GM21381 (cell line): ENCODE results near the gene RASGRF1.

Source experiments
- ATAC-seq: cut with Tn5 transposase; IDR thresholded peaks from one replicate; pipeline ENCODE4 v1.9.1; 2021; ENCODE audit warnings: mild to moderate bottlenecking, moderate library complexity; ENCODE audit not compliant: unreplicated experiment

The RASGRF1 gene

GRCh38 chr15:78969687-78970349 lies 120.8 kb downstream of the RASGRF1 start:
- no peak for ATAC-seq

- ATAC-seq: no peak
Observed at GRCh38 chr15:78968539-78969271, 121.9 kb downstream of the RASGRF1 start.

GRCh38 chr15:78968114-78968513 lies 122.5 kb downstream of the RASGRF1 start:
- ATAC-seq: no peak

- ATAC-seq: no peak
Observed at GRCh38 chr15:78960308-78960707, 130.3 kb downstream of the RASGRF1 start.

- ATAC-seq: no peak
Observed at GRCh38 chr15:78959360-78959759, 131.2 kb downstream of the RASGRF1 start.

- no peak for ATAC-seq
Observed at GRCh38 chr15:78957416-78958093, 133.0 kb downstream of the RASGRF1 start.

GRCh38 chr15:78956937-78957336 lies 133.6 kb downstream of the RASGRF1 start:
- no peak for ATAC-seq

GRCh38 chr15:78955355-78955754 lies 135.2 kb downstream of the RASGRF1 start:
- ATAC-seq: no peak

GRCh38 chr15:78951841-78952238 lies 138.7 kb downstream of the RASGRF1 start:
- ATAC-seq: no peak

- no peak for ATAC-seq
Observed at GRCh38 chr15:78950902-78951840, 139.4 kb downstream of the RASGRF1 start.

GRCh38 chr15:78950343-78950742 lies 140.2 kb downstream of the RASGRF1 start:
- no peak for ATAC-seq

- ATAC-seq: no peak
Observed at GRCh38 chr15:78949461-78949860, 141.1 kb downstream of the RASGRF1 start.

- ATAC-seq: no peak
Observed at GRCh38 chr15:78947506-78947905, 143.1 kb downstream of the RASGRF1 start.

- no peak for ATAC-seq
Observed at GRCh38 chr15:78946493-78946892, 144.1 kb downstream of the RASGRF1 start.

- peak; percentile 81 for ATAC-seq
Observed at GRCh38 chr15:78944669-78945407, 145.7 kb downstream of the RASGRF1 start, which contains the start of gene CTSH. Gene CTSH, minus strand, starts transcription at chr15:78945046. Its CDS starts 65 bp downstream, at chr15:78944981.

- peak; percentile 21 for ATAC-seq
Observed at GRCh38 chr15:78944202-78944625, 146.4 kb downstream of the RASGRF1 start.

GRCh38 chr15:78943692-78944091 lies 146.9 kb downstream of the RASGRF1 start:
- no peak for ATAC-seq

- ATAC-seq: no peak
Observed at GRCh38 chr15:78942741-78943140, 147.8 kb downstream of the RASGRF1 start.

- peak; percentile 65 for ATAC-seq
Observed at GRCh38 chr15:78938658-78939488, 151.7 kb downstream of the RASGRF1 start.
